GM23248 (cell line): Measurements from ENCODE around the gene PRPSAP1. TPM values are rescaled to one million over a fixed set of nuclear protein-coding genes. Genes with fewer than 3 reads are reported as not detected.
"Not testable (repeated sequence)": the region's sequence is repeated elsewhere in the genome, so short reads cannot be mapped to it uniquely, and the experiment has no call there.

Experiments
- DNase-seq: peaks from one replicate; pipeline ENCODE4 v3.0.0-alpha.2; 2015
- H2AFZ ChIP-seq: fragments of 200-600 bp; sonication (generic); 2 replicates; pipeline ENCODE4 v1.6.1; 2016; ENCODE audit warnings: antibody characterized with exemption
- H3F3A ChIP-seq: fragments of 200-600 bp; sonication (generic); 2 replicates; pipeline ENCODE4 v1.6.1; 2016; ENCODE audit warnings: mild to moderate bottlenecking, antibody characterized with exemption, mixed run types; ENCODE audit not compliant: insufficient read depth
- H3K27ac ChIP-seq: fragments of 200-600 bp; sonication (generic); 2 replicates; pipeline ENCODE4 v1.5.1; 2016; ENCODE audit warnings: mild to moderate bottlenecking
- H3K27me3 ChIP-seq: fragments of 200-600 bp; sonication (generic); replicated peaks from 2 replicates; pipeline ENCODE4 v1.6.1; 2016; ENCODE audit warnings: mild to moderate bottlenecking; ENCODE audit not compliant: insufficient read depth
- H3K36me3 ChIP-seq: fragments of 200-600 bp; sonication (generic); 2 replicates; pipeline ENCODE4 v1.6.1; 2016; ENCODE audit warnings: low read depth, mild to moderate bottlenecking
- H3K4me1 ChIP-seq: fragments of 200-600 bp; sonication (generic); 2 replicates; pipeline ENCODE4 v1.6.1; 2016; ENCODE audit warnings: mild to moderate bottlenecking; ENCODE audit not compliant: insufficient read depth
- H3K4me2 ChIP-seq: fragments of 200-600 bp; sonication (generic); one replicate; pipeline ENCODE4 v1.6.1; 2016; ENCODE audit warnings: mild to moderate bottlenecking; ENCODE audit not compliant: unreplicated experiment
- H3K4me3 ChIP-seq: fragments of 200-600 bp; sonication (generic); 2 replicates; pipeline ENCODE4 v1.5.1; 2016; ENCODE audit warnings: mild to moderate bottlenecking
- H3K79me2 ChIP-seq: fragments of 200-600 bp; sonication (generic); 2 replicates; pipeline ENCODE4 v1.6.1; 2016; ENCODE audit warnings: mild to moderate bottlenecking; ENCODE audit not compliant: insufficient read depth
- H3K9ac ChIP-seq: fragments of 200-600 bp; sonication (generic); 2 replicates; pipeline ENCODE4 v1.6.1; 2016; ENCODE audit warnings: mild to moderate bottlenecking
- H3K9me2 ChIP-seq: fragments of 200-600 bp; sonication (generic); 2 replicates; pipeline ENCODE4 v1.6.1; 2016; ENCODE audit warnings: mixed run types, mild to moderate bottlenecking, moderate library complexity; ENCODE audit not compliant: insufficient read depth
- H3K9me3 ChIP-seq: fragments of 200-600 bp; sonication (generic); one replicate; pipeline ENCODE4 v1.6.1; 2017; ENCODE audit warnings: low read depth
- H4K20me1 ChIP-seq: fragments of 200-600 bp; sonication (generic); 2 replicates; pipeline ENCODE4 v1.6.0; 2016; ENCODE audit not compliant: insufficient read depth
- EZH2 ChIP-seq: fragments of 200-600 bp; sonication (generic); IDR thresholded peaks from 2 replicates; pipeline ENCODE4 v1.6.1; 2018; ENCODE audit warnings: antibody characterized with exemption, mild to moderate bottlenecking; ENCODE audit not compliant: insufficient read depth, poor library complexity, severe bottlenecking
- EZH2phosphoT487 ChIP-seq: fragments of 200-600 bp; sonication (generic); IDR thresholded peaks from 2 replicates; pipeline ENCODE4 v1.6.1; 2018; ENCODE audit warnings: antibody characterized with exemption, moderate library complexity, mild to moderate bottlenecking, low read depth; ENCODE audit not compliant: insufficient read depth
- WGBS, 2 experiments: methylation state at CpG; one replicate each; pipeline ENCODE4 v1.1.6; 2015 to 2017; ENCODE audit warnings: low lambda C conversion rate in 2 of 2, low coverage in 1 of 2; ENCODE audit errors: missing lambda C conversion rate in 2 of 2; 5-methylcytosine and 5-hydroxymethylcytosine counted together
- in situ Hi-C: fragments of 300-500 bp; cut with MboI; formaldehyde crosslinking; loops from 2 replicates; pipeline ENCODE4 v1.15.0; 2020
- polyA plus RNA-seq: library from polyadenylated mRNA; unstranded; fragments of >200 nt; fragmentation: Nextera tagmentation; extraction: Ambion mirVana; gene quantifications from 2 replicates; pipeline ENCODE4 v1.2.1, GENCODE V29; 2016
- total RNA-seq: library from RNA; depleted of rRNA; stranded (reverse); fragments of >200 nt; shearing (Covaris generic); gene quantifications from 2 replicates; pipeline ENCODE4 v1.2.3, GENCODE V29; 2014

The PRPSAP1 gene
- total and polyA plus RNA-seq, 2 experiments from 2014 or later, result 53.2 to 56.5 TPM

DNA sequence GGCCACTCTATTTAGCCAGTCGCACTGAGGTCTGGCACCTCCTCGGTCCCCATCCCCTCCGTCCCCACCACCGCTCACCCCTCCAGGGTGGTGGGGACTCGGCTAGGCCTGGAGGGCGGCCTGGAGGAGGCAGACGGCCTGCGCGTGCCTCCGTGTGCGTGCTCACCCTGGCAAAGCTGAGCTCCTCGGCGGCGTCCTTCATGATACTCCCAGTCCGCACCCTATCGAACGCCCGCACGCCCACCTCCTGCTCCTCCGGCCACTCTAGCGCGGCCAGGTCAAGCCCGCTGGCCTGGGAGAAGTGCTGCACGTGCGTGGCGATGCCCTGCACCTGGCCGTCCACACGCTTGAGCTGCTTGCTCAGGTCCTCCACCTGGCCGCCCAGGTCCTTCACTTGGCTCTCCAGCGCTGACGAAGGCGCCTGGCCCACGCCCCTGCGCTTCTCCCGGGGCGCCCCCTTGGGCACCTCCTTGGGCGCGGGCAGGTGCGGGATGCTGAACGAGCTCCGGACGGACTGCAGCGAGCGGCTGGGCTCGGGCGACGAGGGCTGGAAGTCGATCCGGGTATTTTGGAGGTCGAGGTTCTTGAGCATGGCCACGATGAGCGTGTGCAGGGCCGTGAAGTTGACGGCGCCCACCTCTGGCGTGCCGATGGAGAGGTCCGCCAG lies 46.3 kb downstream of the PRPSAP1 start:
- Histone ChIP-seq H3F3A (peaks cover 6% of the 10 kb centered on the region; the same call in 1 of the 2 replicates), H4K20me1 (no peaks in the 10 kb centered on the region), H3K27me3 (no peaks in the 10 kb centered on the region), H3K9ac (no peak overlapping the region), H3K4me2 (no peak overlapping the region), H2AFZ (no peak overlapping the region), H3K36me3 (peaks cover 6% of the 10 kb centered on the region; the same call in 1 of the 2 replicates), H3K9me2 (no peaks in the 10 kb centered on the region), H3K4me3 (no peak overlapping the region), H3K9me3 (no peaks in the 10 kb centered on the region), H3K79me2 (no peaks in the 10 kb centered on the region), H3K4me1 (no peaks in the 10 kb centered on the region), H3K27ac (no peak overlapping the region)
- 94 to 96% methylated on average over 53 to 58 of the region's 58 CpGs for WGBS, 2 experiments
- in situ Hi-C loops, result no loop called here
- TF ChIP-seq EZH2 (no peak), EZH2phosphoT487 (no peak)
- no peak for DNase-seq

DNA sequence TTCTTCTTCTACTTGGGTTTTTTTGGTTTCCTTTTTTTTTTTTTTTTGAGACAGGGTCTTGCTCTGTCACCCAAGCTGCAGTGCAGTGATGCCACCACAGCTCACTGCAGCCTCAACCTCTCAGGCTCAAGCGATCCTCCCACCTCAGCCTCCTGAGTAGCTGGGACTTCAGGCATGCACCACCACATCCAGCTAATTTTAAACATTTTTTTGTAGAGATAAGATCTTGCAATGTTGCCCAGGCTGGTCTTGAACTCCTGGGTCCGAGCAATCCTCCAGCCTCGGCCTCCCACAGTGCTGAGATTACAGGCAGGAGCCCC lies 48.6 kb downstream of the PRPSAP1 start:
- H3K4me1 ChIP-seq, H3K9me2 ChIP-seq, H3F3A ChIP-seq, DNase-seq, H4K20me1 ChIP-seq, H3K79me2 ChIP-seq, H2AFZ ChIP-seq, in situ Hi-C loops, H3K4me2 ChIP-seq, H3K36me3 ChIP-seq, H3K27me3 ChIP-seq, H3K9ac ChIP-seq, H3K4me3 ChIP-seq, H3K9me3 ChIP-seq, H3K27ac ChIP-seq: not testable (repeated sequence)
- 93 to 97% methylated on average over 3 of the region's 3 CpGs for WGBS, 2 experiments

DNA sequence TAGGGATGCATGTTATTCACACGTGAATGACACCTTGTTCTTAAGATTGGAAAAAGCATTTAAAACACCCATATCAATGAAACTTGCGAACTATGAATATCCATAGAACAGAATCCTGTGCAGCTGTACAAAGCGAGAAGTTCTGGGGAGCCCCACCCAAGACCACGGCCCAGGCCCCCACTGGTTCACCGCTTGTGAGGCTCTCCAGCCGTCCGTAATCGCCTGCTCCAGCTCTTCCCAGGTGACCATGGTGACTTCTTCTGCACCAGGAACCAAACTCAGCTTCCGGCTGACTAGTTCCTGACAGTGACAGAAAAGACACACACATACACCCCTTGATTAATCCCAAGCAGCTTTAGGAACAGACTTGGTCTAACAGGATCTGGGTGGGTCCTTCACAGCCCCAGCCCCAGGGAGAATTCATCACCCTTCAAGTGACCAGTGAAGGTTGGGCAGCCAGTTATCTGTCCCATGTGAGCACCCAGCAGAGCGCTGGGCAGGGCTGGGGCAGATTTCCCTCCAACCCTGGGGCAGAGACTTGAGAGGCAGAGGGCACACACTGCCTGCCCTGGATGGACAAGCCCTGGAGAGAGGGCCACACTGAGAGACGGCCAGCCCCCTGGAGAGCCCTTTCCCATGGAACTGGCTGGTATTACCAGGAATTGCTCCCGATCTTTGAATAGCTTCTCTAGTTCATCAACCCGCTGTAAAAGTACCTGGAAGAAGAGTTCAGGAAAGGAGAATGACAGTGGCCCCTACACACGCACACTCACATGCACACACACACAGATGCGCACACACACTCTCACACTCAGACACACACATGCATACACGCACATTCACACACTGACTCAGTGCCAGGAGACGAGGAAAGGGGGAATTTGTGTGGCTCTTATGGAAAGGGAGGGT lies 49.2 kb downstream of the PRPSAP1 start:
- Histone ChIP-seq H3K36me3 (no peaks in the 10 kb centered on the region), H4K20me1 (no peaks in the 10 kb centered on the region), H3K27me3 (no peaks in the 10 kb centered on the region), H3K9me3 (no peaks in the 10 kb centered on the region), H2AFZ (no peak overlapping the region), H3K4me1 (no peaks in the 10 kb centered on the region), H3K79me2 (no peaks in the 10 kb centered on the region), H3K4me2 (no peak overlapping the region), H3K4me3 (no peak overlapping the region), H3F3A (no peaks in the 10 kb centered on the region), H3K9me2 (no peaks in the 10 kb centered on the region), H3K27ac (no peak overlapping the region), H3K9ac (no peak overlapping the region)
- in situ Hi-C loops, result loop anchor here (5.0 kb wide), 1 partner anchor 93 kb away; no protein-coding TSS in a partner anchor
- TF ChIP-seq EZH2 (no peak), EZH2phosphoT487 (no peak)
- DNase-seq, result no peak
- 85 to 87% methylated on average over 17 of the region's 17 CpGs for WGBS, 2 experiments

DNA sequence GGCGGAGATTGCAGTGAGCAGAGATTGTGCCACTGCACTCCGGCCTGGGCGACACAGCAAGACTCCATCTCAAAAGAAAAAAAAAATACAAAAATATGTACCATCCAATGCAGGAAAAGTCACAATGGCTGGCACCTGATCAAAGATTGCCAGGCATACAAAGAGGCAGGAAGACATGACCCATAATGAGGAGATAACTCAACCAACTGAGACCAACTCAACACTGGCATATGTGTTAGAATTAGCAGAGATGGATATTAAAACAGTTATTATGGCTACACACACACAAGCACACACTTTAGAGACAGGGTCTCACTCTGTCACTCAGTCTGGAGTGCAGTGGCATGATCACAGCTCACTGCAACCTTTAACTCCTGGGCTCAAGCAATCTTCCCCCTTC lies 56.3 kb downstream of the PRPSAP1 start:
- Histone ChIP-seq H3K4me1 (no peaks in the 10 kb centered on the region), H3K4me3 (no peak overlapping the region), H3K9me3 (no peaks in the 10 kb centered on the region), H3K9me2 (no peaks in the 10 kb centered on the region), H3K79me2 (no peaks in the 10 kb centered on the region), H3K36me3 (no peaks in the 10 kb centered on the region), H3K9ac (no peak overlapping the region), H2AFZ (no peak overlapping the region), H3F3A (no peaks in the 10 kb centered on the region), H3K27me3 (no peaks in the 10 kb centered on the region), H4K20me1 (no peaks in the 10 kb centered on the region), H3K27ac (no peak overlapping the region), H3K4me2 (no peak overlapping the region)
- in situ Hi-C loops, result loop anchor here (25.0 kb wide), 1 partner anchor 385 kb away; the partner anchor contains the start of gene MRPL38
- DNase-seq, result no peak
- 89 to 95% methylated on average over 3 of the region's 3 CpGs for WGBS, 2 experiments
- TF ChIP-seq EZH2phosphoT487 (no peak), EZH2 (no peak)
